ENCODE results near the gene SPATA32.

Gene SPATA32

DNA sequence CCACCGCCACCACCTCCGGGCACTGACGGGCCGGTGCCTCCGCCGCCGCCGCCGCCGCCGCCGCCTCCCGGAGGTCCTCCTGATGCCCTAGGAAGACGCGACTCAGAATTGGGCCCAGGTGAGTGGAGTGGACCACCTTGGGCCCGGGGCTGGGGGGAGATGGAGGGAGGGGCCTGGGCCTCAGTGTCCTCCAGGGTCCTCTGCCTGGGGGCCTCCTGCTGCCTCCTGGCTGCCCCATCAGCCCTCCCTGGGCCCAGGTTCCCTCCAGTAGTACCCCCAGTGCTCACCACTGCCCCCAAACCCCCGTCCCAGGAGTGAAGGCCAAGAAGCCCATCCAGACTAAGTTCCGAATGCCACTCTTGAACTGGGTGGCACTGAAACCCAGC is 19.9 kb downstream of the SPATA32 start:
- H3K4me3 ChIP-seq (ENCODE audit: low read depth, low read length) = no peak overlapping the region
- CTCF ChIA-PET = interaction anchor here (0.8 to 4.0 kb wide), 6 partner anchors 9 to 144 kb away, joined by 3 to 18 read pairs (median 10); partner anchors contain the start of gene ACBD4
- TF ChIP-seq, protein P1, sequence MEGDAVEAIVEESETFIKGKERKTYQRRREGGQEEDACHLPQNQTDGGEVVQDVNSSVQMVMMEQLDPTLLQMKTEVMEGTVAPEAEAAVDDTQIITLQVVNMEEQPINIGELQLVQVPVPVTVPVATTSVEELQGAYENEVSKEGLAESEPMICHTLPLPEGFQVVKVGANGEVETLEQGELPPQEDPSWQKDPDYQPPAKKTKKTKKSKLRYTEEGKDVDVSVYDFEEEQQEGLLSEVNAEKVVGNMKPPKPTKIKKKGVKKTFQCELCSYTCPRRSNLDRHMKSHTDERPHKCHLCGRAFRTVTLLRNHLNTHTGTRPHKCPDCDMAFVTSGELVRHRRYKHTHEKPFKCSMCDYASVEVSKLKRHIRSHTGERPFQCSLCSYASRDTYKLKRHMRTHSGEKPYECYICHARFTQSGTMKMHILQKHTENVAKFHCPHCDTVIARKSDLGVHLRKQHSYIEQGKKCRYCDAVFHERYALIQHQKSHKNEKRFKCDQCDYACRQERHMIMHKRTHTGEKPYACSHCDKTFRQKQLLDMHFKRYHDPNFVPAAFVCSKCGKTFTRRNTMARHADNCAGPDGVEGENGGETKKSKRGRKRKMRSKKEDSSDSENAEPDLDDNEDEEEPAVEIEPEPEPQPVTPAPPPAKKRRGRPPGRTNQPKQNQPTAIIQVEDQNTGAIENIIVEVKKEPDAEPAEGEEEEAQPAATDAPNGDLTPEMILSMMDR (IDR thresholded peaks at IDR 0.05; ENCODE audit: insufficient read depth, low read length, missing control alignments) = no peak
- no peak for DNase-seq (ENCODE audit: low read depth, low spot score)
- POLR2A ChIA-PET = no interaction called here

DNA sequence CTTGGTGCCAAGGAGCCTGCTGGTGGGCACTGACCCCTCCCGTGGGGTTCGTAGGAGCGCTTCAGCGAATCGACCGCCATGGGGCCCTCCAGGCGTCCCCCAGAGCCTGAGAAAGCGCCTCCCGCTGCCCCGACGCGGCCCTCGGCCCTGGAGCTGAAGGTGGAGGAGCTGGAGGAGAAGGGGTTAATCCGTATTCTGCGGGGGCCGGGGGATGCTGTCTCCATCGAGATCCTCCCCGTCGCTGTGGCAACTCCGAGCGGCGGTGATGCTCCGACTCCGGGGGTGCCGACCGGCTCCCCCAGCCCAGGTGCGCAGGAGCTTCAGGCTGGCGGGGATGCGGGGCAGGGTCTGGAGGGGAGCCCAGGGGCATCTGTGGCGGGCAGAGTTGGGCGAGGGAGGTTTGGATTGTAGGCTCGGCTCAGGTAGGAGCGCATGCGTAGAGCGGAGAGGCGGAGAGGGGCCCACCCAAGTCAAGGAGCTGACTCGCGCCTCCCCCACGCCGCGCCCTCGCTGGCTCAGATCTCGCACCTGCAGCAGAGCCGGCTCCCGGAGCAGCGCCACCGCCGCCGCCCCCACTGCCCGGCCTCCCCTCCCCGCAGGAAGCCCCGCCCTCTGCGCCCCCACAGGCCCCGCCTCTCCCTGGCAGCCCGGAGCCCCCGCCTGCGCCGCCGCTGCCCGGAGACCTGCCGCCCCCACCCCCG is 20.4 kb downstream of the SPATA32 start:
- peak overlapping the region; percentile 6; the same call in 1 of the 2 replicates for H3K4me3 ChIP-seq (ENCODE audit: low read depth, low read length)
- DNase-seq (ENCODE audit: low read depth, low spot score) = no peak
- ChIA-PET CTCF (interaction anchor here (0.8 to 4.0 kb wide), 8 partner anchors 8 to 144 kb away, joined by 3 to 18 read pairs (median 6); partner anchors contain the start of gene ACBD4), POLR2A (interaction anchor here (0.9 kb wide), 1 partner anchor 93 kb away, joined by 3 read pairs; no protein-coding TSS in a partner anchor)
- TF ChIP-seq, protein P1 (IDR thresholded peaks at IDR 0.05; ENCODE audit: insufficient read depth, low read length, missing control alignments) = no peak

DNA sequence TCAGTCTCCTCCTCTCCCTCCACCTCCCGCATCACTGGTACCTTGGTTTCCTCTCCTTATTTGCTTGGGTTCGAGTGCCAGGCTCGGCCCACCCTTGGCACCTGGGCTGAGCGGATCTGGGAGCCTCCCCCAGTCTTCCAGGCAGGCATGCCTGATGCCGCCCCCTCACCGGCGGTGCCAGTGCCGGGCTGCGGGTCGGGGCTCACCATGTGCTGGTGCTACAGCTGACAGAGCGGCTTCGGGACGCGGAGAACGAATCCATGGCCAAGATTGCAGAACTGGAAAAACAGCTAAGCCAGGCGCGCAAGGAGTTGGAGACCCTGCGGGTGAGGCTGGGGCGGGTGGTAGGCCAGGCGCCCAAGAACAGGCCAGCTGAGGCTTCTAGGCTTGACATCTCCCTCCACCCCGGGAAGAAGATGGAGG is 21.0 kb downstream of the SPATA32 start:
- CTCF ChIA-PET = interaction anchor here (0.9 to 13.7 kb wide), 10 partner anchors 9 to 145 kb away, joined by 3 to 205 read pairs (median 6); partner anchors contain the start of genes ACBD4 and FMNL1
- POLR2A ChIA-PET = interaction anchor here (0.9 kb wide), 1 partner anchor 92 kb away, joined by 3 read pairs; no protein-coding TSS in a partner anchor
- no peak for DNase-seq (ENCODE audit: low read depth, low spot score)
- TF ChIP-seq, protein P1 (IDR thresholded peaks at IDR 0.05; ENCODE audit: insufficient read depth, low read length, missing control alignments) = no peak
- no peak overlapping the region for H3K4me3 ChIP-seq (ENCODE audit: low read depth, low read length)

DNA sequence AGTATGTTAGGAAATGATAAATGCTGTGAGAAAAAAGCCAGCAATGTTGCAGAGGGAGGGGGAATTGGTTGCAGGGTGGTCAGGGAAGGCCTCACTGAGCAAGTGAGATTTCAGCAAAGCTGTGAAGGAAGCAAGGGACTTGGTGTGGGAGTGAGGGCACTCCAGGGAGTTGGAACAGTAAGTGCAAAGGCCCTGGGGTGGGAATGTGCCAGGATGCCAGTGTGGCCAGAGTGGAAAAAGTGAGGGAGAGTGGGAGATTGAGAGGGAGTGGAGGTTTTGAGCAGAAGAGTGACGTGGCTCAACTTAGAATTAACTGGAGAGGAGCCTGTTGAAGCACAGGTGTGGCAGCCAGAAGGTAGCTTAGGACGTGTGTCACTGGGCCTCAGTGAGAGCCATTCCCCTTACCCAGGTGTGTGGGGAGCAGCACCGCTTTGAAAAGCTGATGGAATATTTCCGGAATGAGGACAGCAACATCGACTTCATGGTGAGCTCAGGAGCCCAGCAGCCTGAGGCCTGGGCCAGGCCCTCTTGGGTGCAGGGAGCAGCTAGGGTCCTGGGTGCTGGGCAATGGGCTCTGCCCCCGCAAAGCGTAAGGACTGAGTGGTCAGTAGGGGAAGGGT is 23.6 kb downstream of the SPATA32 start:
- POLR2A ChIA-PET = no interaction called here
- DNase-seq (ENCODE audit: low read depth, low spot score) = no peak
- CTCF ChIA-PET = interaction anchor here (0.7 to 13.7 kb wide), 8 partner anchors 9 to 146 kb away, joined by 3 to 205 read pairs (median 4); partner anchors contain the start of genes ACBD4 and FMNL1
- TF ChIP-seq, protein P1 (IDR thresholded peaks at IDR 0.05; ENCODE audit: insufficient read depth, low read length, missing control alignments) = no peak
- H3K4me3 ChIP-seq (ENCODE audit: low read depth, low read length) = no peak overlapping the region

DNA sequence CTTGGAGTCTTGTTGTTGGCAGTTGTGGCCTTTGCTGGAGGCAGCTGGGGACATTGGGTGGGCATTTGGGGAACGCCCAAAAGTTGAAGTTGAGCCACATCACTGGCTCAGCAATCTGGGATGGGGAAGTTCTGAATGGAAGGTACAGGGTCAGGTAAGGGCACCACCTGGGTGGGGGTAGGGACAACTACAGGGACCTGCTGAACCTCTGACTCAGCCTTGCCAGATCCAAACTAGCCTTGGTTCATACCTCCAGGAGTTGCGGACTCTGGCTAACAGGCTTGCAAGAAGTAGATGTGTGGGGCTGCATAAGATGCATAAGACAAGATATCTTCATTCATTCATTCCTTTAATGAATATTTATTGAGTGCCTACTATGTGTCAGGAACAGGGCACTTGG is 24.2 kb downstream of the SPATA32 start:
- TF ChIP-seq, protein P1 (IDR thresholded peaks at IDR 0.05; ENCODE audit: insufficient read depth, low read length, missing control alignments) = no peak
- H3K4me3 ChIP-seq (ENCODE audit: low read depth, low read length) = no peak overlapping the region
- ChIA-PET POLR2A (no interaction called here), CTCF (interaction anchor here (1.0 to 13.7 kb wide), 9 partner anchors 9 to 145 kb away, joined by 3 to 205 read pairs (median 9); partner anchors contain the start of genes ACBD4 and FMNL1)
- DNase-seq (ENCODE audit: low read depth, low spot score) = no peak

DNA sequence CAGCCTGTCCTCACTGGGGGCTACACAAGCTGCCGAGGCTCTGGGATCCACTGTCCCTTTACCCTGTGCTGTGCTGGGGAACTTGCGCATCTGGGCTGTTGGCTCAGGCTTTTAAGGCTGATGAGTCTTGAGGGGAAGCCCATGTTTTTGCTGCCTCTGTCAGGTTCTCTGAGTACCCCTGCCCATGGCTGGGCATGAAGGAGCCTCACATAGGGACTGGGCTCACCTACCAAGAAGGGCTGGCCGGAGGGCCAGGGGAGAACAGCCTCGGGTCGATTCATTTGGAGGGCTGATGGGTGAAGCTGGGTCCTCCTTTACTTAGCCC is 25.6 kb downstream of the SPATA32 start:
- POLR2A ChIA-PET = no interaction called here
- CTCF ChIA-PET = interaction anchor here (0.6 to 13.7 kb wide), 26 partner anchors 8 to 342 kb away, joined by 3 to 205 read pairs (median 5); partner anchors contain the start of genes ACBD4 and FMNL1
- no peak overlapping the region for H3K4me3 ChIP-seq (ENCODE audit: low read depth, low read length)
- no peak for DNase-seq (ENCODE audit: low read depth, low spot score)
- TF ChIP-seq, protein P1 (IDR thresholded peaks at IDR 0.05; ENCODE audit: insufficient read depth, low read length, missing control alignments) = no peak
